Esophagus muscularis mucosa (tissue), 3 donors: ENCODE results near the gene XCL2.

Experiments
- POLR2A ChIP-seq: fragments of 450-650 bp; IDR thresholded peaks from one replicate; pipeline ENCODE4 v1.6.1; 2017; ENCODE audit warnings: antibody characterized with exemption, moderate library complexity, mild to moderate bottlenecking, low read depth
- TF ChIP-seq, protein P1 (sequence below), 3 experiments: fragments of 200-600 bp in 2 of 3; fragments of 450-650 bp in 1 of 3; sonication (generic) in 2 of 3; IDR thresholded peaks; one replicate each; pipeline ENCODE4 v1.5.1; 2017 to 2019; ENCODE audit warnings: antibody characterized with exemption in 3 of 3, mild to moderate bottlenecking in 2 of 3, moderate library complexity in 1 of 3

GRCh38 chr1:168513656-168514404 lies 30.0 kb downstream of the XCL2 start:
- TF ChIP-seq, protein P1, sequence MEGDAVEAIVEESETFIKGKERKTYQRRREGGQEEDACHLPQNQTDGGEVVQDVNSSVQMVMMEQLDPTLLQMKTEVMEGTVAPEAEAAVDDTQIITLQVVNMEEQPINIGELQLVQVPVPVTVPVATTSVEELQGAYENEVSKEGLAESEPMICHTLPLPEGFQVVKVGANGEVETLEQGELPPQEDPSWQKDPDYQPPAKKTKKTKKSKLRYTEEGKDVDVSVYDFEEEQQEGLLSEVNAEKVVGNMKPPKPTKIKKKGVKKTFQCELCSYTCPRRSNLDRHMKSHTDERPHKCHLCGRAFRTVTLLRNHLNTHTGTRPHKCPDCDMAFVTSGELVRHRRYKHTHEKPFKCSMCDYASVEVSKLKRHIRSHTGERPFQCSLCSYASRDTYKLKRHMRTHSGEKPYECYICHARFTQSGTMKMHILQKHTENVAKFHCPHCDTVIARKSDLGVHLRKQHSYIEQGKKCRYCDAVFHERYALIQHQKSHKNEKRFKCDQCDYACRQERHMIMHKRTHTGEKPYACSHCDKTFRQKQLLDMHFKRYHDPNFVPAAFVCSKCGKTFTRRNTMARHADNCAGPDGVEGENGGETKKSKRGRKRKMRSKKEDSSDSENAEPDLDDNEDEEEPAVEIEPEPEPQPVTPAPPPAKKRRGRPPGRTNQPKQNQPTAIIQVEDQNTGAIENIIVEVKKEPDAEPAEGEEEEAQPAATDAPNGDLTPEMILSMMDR (IDR thresholded peaks at IDR 0.05) = no peak
- no peak for TF ChIP-seq POLR2A
